LoVo (cell line): ENCODE measurements around the gene APBA2.

Experiments
- DNase-seq: peaks from one replicate; pipeline ENCODE4 v3.0.0-alpha.2; 2016; ENCODE audit warnings: low spot score

The APBA2 gene

GRCh38 chr15:29058903-29059539 lies 173.2 kb downstream of the APBA2 start:
- no peak for DNase-seq

- no peak for DNase-seq
Observed at GRCh38 chr15:29059871-29060640, 174.3 kb downstream of the APBA2 start.

- no peak for DNase-seq
Observed at GRCh38 chr15:29061746-29062145, 176.0 kb downstream of the APBA2 start.

GRCh38 chr15:29062179-29062591 lies 176.4 kb downstream of the APBA2 start:
- no peak for DNase-seq

GRCh38 chr15:29062626-29063025 lies 176.9 kb downstream of the APBA2 start:
- no peak for DNase-seq

- no peak for DNase-seq
Observed at GRCh38 chr15:29063646-29064045, 177.9 kb downstream of the APBA2 start.

- no peak for DNase-seq
Observed at GRCh38 chr15:29064290-29064689, 178.5 kb downstream of the APBA2 start.

GRCh38 chr15:29064731-29065130 lies 179.0 kb downstream of the APBA2 start:
- no peak for DNase-seq

- DNase-seq: no peak
Observed at GRCh38 chr15:29065571-29065970, 179.8 kb downstream of the APBA2 start.

- DNase-seq: no peak
Observed at GRCh38 chr15:29066310-29066709, 180.5 kb downstream of the APBA2 start.

GRCh38 chr15:29066838-29067237 lies 181.1 kb downstream of the APBA2 start:
- DNase-seq: no peak

GRCh38 chr15:29067949-29068348 lies 182.2 kb downstream of the APBA2 start:
- DNase-seq: no peak

GRCh38 chr15:29070471-29071231 lies 184.9 kb downstream of the APBA2 start:
- DNase-seq: no peak

GRCh38 chr15:29071232-29071881 lies 185.6 kb downstream of the APBA2 start:
- DNase-seq: no peak

GRCh38 chr15:29071882-29072273 lies 186.1 kb downstream of the APBA2 start:
- no peak for DNase-seq

- DNase-seq: no peak
Observed at GRCh38 chr15:29072444-29072843, 186.7 kb downstream of the APBA2 start.

- no peak for DNase-seq
Observed at GRCh38 chr15:29074045-29074444, 188.3 kb downstream of the APBA2 start.

GRCh38 chr15:29078541-29078940 lies 192.8 kb downstream of the APBA2 start:
- DNase-seq: no peak

GRCh38 chr15:29079479-29079878 lies 193.7 kb downstream of the APBA2 start:
- no peak for DNase-seq

- no peak for DNase-seq
Observed at GRCh38 chr15:29081781-29082180, 196.0 kb downstream of the APBA2 start.

- no peak for DNase-seq
Observed at GRCh38 chr15:29083161-29083560, 197.4 kb downstream of the APBA2 start.

GRCh38 chr15:29083858-29084257 lies 198.1 kb downstream of the APBA2 start:
- no peak for DNase-seq
